ENCODE results near the gene GUCA2A. TPM values are rescaled to one million over a fixed set of nuclear protein-coding genes. Genes with fewer than 3 reads are reported as not detected.

Gene GUCA2A
- total RNA-seq, 1 experiment from 2014 or later: not detected

DNA sequence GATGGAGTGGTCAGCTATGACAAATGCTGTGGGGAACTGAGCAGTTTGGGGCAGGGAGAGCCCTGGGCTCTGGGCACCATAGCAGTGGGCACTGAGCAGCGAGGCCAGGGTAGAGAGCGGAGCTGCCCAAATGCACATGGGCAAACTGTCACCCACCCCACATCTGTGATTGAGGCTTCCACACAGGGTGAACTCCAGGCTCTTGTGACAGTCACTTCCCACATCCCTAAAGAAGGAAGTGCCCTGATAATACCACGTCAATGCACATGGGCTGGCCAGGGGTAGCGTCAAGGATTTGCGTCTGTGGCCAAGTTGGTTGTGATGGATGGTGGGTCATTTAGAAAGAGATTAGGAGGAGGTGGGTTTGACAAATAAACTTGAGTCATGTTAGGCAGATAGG, 13.9 kb downstream of the GUCA2A start:
- Histone ChIP-seq H4K8ac (replicated peaks; ENCODE audit: insufficient read length, low read depth, low read length) (no peak overlapping the region), H3K14ac (ENCODE audit: insufficient read depth, low read length) (no peak overlapping the region), H3K4ac (ENCODE audit: low read depth, low read length) (no peak overlapping the region), H3K27ac (ENCODE audit: insufficient read length, low read depth, low read length) (no peak overlapping the region), H4K5ac (ENCODE audit: insufficient read length, low read depth, low read length) (no peak overlapping the region), H2BK15ac (ENCODE audit: low read depth, low read length) (no peak overlapping the region), H2AFZ (ENCODE audit: low read length) (no peak overlapping the region), H3K9me3 (ENCODE audit: control insufficient read depth, low read depth, low read length) (no peaks in the 10 kb centered on the region), H3K23ac (ENCODE audit: insufficient read length, low read depth, low read length) (no peak overlapping the region), H3K9ac (ENCODE audit: extremely low read depth, insufficient read length, low read length) (no peak overlapping the region), H3K4me1 (ENCODE audit: insufficient read depth, low read length) (no peaks in the 10 kb centered on the region), H3T11ph (ENCODE audit: low read length) (no peak overlapping the region), H4K20me1 (ENCODE audit: control insufficient read depth, insufficient read depth, insufficient read length) (no peaks in the 10 kb centered on the region), H3K18ac (ENCODE audit: insufficient read length, low read depth, low read length) (no peak overlapping the region), H2BK12ac (ENCODE audit: insufficient read length, low read depth, low read length) (no peak overlapping the region), H2BK120ac (ENCODE audit: low read depth, low read length, poor library complexity, severe bottlenecking) (no peak overlapping the region), H3K56ac (ENCODE audit: insufficient read length, low read depth, low read length) (no peak overlapping the region), H2AK5ac (ENCODE audit: insufficient read length, low read length) (no peak overlapping the region), H3K79me1 (ENCODE audit: insufficient read depth, low read depth, low read length, poor library complexity, severe bottlenecking) (no peaks in the 10 kb centered on the region), H2BK20ac (ENCODE audit: low read depth, low read length, poor library complexity, severe bottlenecking) (no peak overlapping the region), H3K4me2 (ENCODE audit: insufficient read depth, insufficient read length, low read length) (no peak overlapping the region), H2BK5ac (ENCODE audit: insufficient read length, low read length) (no peak overlapping the region), H3K27me3 (ENCODE audit: insufficient read depth, low read length) (no peaks in the 10 kb centered on the region), H3K23me2 (ENCODE audit: insufficient read length, low read depth, low read length, poor library complexity, severe bottlenecking) (no peaks in the 10 kb centered on the region), H4K91ac (ENCODE audit: insufficient read length, low read depth, low read length) (no peak overlapping the region), H3K79me2 (ENCODE audit: insufficient read depth, low read length) (no peaks in the 10 kb centered on the region)
- Mint-ChIP-seq H3K9me3 (no peaks in the 10 kb centered on the region), H3K4me3 (no peak overlapping the region), H3K36me3 (ENCODE audit: insufficient read depth in 1 of 3, low read depth in 3 of 3) (no peaks in the 10 kb centered on the region; a peak in 1 of 7 replicates), H3K4me1 (no peaks in the 10 kb centered on the region), H3K27ac (no peak overlapping the region), H3K27me3 (ENCODE audit: low read depth) (peaks cover 12% of the 10 kb centered on the region)
- WGBS (ENCODE audit: extremely low coverage, insufficient read length, low lambda C conversion rate): no CpG with 5 or more reads among the region's 5 CpGs
- DNase-seq: no peak
- TF ChIP-seq, protein P1, sequence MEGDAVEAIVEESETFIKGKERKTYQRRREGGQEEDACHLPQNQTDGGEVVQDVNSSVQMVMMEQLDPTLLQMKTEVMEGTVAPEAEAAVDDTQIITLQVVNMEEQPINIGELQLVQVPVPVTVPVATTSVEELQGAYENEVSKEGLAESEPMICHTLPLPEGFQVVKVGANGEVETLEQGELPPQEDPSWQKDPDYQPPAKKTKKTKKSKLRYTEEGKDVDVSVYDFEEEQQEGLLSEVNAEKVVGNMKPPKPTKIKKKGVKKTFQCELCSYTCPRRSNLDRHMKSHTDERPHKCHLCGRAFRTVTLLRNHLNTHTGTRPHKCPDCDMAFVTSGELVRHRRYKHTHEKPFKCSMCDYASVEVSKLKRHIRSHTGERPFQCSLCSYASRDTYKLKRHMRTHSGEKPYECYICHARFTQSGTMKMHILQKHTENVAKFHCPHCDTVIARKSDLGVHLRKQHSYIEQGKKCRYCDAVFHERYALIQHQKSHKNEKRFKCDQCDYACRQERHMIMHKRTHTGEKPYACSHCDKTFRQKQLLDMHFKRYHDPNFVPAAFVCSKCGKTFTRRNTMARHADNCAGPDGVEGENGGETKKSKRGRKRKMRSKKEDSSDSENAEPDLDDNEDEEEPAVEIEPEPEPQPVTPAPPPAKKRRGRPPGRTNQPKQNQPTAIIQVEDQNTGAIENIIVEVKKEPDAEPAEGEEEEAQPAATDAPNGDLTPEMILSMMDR (conservative IDR thresholded peaks at IDR 0.05): no peak

Data from H9 (cell line).